ENCODE results near the gene DRAP1.

Gene DRAP1, protein sequence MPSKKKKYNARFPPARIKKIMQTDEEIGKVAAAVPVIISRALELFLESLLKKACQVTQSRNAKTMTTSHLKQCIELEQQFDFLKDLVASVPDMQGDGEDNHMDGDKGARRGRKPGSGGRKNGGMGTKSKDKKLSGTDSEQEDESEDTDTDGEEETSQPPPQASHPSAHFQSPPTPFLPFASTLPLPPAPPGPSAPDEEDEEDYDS

GRCh38 chr11:65919141-65919572, at the start of gene DRAP1:
Gene DRAP1, plus strand, starts transcription at chr11:65919426. Its CDS starts 76 bp downstream, at chr11:65919502.
- DNase-seq, result peak; percentile 99

DNA sequence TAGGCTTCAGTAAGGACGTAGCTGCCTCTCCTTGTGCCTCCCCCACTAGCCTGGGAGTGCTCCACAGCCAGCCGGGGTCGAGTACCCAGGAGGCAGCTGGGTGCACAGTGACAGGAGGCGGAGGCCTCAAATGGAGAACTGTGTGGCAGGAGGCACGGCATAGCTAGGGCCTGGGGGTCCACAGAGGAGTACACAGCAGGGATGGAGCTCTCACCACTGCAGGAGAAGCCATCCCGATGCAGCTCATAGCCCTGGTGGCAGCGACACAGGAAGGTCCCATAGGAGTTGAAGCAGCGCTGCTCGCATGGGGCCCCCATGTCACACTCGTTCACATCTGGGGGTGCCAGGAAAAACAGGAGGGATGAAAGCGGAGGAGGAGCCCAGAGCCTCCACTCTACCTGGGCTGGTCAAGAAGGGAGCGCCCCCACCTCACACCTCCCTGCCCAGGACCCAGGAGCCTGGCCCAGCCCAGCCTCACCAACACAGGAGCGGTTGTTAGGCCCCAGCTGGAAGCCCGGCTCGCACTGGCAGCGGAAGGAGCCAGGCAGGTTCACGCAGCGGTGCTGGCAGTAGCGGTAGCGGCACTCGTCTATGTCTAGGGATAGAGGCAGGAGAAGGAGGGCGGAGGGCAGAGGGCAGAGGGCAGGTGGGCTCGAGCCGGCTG, 49.5 kb upstream of the DRAP1 start:
- DNase-seq, result no peak

DNA sequence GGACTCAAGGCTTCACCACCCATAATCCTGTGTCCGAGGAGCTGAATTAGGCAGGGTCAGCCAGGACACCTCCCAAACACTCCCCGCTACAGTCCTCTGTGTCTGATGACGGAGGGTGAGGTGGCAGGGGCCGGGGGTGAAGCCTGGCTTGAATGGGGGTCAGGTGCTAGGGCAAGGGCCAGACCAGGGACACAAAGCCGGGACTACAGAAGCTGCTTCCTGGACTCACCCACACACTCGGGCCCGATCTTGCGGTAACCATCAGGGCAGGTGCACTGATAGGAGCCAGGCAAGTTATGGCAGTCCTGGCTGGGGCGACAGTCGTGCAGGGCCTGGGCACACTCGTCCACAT, 48.9 kb upstream of the DRAP1 start:
- no peak for DNase-seq

- DNase-seq, result no peak
Observed at GRCh38 chr11:65870706-65871681, 48.2 kb upstream of the DRAP1 start.

DNA sequence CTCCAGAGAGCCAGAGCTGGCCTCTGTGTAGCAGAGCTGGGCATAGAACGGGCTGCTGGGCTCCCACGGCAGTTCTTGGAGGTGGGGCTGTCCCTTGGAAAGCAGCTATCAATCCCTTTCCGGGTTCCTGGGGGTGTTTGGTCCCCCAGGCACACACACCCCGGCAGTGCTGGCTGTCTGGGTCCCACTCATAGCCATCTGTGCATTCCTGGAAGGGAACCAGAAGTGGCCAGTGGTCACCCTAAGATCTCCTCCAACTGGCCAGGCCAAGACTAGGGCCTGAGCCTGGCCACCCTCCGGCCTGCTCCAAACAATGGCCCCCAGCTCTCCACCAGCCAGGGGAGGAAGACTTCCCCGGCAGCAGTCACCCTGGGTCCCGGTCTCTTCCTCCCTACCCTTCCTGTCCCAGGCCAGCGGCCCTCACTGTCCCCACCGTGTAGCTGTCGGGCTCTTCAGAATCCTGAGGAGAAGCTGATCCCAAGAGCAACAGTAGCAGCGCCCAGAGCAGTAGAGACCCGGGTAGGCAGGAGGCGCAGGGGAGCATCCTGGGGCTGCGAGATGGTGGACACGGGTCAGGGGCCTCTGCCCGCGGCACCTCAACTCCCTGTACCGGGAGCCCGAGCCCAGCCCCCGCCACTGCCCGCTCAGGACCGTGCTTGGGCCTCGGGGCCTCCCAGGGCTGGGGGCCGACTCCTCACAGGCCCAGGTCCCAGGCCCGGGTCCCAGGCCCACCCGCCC, 47.2 kb upstream of the DRAP1 start:
- DNase-seq, result no peak

- no peak for DNase-seq
Observed at GRCh38 chr11:65872586-65873317, 46.5 kb upstream of the DRAP1 start, which contains the start of gene EFEMP2. Gene EFEMP2, minus strand, starts transcription at chr11:65872800. Its CDS starts 446 bp downstream, at chr11:65872354.

GRCh38 chr11:65873318-65874156, 45.7 kb upstream of the DRAP1 start:
- peak; percentile 97 for DNase-seq

- no peak for DNase-seq
Observed at GRCh38 chr11:65879617-65880016, 39.6 kb upstream of the DRAP1 start, which contains the start of gene CTSW. Gene CTSW, plus strand, starts transcription at chr11:65879837. Its CDS starts 18 bp downstream, at chr11:65879855.

DNA sequence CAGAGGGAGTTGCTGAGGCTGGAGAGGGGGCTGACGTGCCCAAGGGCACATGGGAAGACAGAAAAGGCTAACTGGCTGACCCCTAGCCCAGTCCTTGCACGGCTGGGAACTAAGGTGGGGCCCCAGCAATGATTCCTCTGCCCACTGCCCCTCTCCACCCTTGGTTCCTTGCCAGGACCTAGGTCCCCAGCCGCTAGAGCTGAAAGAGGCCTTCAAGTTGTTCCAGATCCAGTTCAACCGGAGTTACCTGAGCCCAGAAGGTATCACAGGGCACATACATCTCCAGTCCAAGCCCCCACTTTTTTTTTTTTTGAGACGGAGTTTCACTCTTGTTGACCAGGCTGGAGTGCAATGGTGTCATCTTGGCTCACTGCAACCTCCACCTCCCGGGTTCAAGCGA, 39.2 kb upstream of the DRAP1 start:
- no peak for DNase-seq

- no peak for DNase-seq
Observed at GRCh38 chr11:65880844-65881421, 38.3 kb upstream of the DRAP1 start.

DNA sequence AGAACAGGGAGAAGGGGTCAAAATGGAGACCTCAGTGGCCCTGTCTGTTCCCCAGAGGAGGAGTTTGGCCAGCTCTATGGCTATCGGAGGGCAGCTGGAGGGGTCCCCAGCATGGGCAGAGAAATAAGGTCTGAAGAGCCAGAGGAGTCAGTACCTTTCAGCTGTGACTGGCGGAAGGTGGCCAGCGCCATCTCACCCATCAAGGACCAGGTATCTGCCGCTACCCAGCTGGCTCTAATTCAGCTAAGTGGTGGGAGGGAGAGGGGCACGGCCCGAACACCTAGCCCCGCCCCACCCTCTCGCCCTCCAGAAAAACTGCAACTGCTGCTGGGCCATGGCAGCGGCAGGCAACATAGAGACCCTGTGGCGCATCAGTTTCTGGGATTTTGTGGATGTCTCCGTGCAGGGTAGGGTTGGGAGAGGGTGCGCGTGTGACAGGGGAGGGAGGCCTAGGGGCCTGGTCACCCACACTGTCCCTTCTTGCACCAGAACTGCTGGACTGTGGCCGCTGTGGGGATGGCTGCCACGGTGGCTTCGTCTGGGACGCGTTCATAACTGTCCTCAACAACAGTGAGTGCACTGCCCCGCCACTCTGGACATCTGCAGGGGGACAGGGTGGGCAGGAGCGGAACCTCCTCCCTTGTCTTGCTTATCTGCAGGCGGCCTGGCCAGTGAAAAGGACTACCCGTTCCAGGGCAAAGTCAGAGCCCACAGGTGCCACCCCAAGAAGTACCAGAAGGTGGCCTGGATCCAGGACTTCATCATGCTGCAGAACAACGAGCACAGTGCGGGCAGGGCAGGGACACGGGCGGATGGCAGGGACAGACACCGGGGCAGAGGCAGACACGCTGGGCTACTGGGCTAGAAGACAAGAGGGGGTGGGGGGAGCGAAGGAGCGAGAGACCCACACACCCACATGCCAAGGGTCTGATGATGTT, 36.8 kb upstream of the DRAP1 start:
- no peak for DNase-seq

DNA sequence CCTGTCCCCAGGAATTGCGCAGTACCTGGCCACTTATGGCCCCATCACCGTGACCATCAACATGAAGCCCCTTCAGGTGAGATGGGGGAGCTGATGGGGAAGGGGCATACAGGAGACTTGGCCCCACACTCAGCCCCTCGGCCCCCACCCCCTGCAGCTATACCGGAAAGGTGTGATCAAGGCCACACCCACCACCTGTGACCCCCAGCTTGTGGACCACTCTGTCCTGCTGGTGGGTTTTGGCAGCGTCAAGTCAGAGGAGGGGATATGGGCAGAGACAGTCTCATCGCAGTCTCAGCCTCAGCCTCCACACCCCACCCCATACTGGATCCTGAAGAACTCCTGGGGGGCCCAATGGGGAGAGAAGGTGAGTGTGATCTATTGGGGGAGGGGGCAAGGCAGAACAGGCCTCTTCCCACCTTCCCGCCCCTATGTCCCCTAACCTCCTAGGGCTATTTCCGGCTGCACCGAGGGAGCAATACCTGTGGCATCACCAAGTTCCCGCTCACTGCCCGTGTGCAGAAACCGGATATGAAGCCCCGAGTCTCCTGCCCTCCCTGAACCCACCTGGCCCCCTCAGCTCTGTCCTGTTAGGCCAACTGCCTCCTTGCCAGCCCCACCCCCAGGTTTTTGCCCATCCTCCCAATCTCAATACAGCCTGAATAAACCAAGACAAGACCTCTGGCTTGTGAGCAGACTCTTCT, 36.0 kb upstream of the DRAP1 start:
- DNase-seq, result no peak

DNA sequence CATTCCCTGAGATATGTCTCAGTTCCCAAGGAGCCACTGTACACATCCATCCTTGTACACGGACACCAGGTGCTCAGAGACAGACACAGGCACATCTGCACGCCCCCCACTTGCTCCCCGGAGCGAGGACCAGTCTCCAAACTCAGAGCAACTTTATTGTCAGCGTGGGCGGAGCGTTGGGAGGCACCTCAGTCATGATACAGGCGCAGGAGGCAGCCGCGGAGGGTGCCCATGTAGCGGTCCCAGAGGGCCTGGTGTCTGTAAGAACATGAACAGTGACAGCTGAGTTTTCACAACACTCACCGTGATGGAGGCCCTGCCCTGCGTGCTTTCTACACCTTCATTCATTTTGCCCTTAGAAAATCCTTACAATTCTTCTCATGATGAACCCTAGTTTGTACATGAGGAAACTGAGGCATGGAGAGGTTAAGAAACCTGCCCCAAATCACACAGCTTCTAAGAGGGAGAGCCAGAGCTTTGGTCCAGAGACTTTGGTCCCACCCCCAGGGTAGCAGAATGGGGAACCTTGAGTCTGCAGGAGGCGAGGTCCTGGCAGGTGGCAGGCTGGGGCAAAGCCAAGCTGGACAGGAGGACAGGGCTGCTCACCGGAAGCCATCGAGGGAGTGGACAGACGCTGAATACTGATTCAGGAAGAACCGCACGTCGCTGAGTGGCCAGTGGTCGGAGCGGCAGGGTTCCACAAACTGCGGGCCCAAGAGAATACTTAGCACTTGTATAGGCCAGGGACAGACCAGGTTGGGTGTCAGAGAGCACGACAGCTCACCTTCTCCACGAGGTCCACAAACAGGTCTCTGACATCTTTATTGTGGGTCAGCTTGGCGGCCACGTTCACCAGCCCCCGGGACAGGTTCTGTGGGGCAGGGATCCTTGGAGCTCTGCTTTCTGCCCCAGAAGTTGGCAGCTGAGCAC, 35.2 kb upstream of the DRAP1 start:
- no peak for DNase-seq

- peak; percentile 80 for DNase-seq
Observed at GRCh38 chr11:65884716-65885092, 34.5 kb upstream of the DRAP1 start.

DNA sequence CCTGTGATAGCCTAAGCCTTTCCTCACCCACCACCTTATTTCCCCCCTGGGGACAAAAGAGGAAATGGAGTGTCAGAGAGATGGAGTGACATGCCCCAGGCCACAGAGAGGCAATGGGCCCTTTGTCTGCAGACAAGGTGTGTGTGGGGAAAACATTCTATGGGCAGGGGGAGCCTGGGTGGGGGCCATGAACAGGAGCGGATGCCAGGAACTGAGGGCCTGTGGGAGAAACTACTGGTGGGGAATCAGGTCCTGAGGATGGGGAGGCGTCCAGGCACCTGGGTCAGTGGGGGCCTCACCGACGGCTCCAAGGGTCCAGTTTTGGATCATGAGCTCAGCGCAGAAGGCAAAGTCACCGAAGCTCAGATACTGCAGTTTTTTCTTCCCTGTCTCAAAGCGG, 34.0 kb upstream of the DRAP1 start:
- no peak for DNase-seq

DNA sequence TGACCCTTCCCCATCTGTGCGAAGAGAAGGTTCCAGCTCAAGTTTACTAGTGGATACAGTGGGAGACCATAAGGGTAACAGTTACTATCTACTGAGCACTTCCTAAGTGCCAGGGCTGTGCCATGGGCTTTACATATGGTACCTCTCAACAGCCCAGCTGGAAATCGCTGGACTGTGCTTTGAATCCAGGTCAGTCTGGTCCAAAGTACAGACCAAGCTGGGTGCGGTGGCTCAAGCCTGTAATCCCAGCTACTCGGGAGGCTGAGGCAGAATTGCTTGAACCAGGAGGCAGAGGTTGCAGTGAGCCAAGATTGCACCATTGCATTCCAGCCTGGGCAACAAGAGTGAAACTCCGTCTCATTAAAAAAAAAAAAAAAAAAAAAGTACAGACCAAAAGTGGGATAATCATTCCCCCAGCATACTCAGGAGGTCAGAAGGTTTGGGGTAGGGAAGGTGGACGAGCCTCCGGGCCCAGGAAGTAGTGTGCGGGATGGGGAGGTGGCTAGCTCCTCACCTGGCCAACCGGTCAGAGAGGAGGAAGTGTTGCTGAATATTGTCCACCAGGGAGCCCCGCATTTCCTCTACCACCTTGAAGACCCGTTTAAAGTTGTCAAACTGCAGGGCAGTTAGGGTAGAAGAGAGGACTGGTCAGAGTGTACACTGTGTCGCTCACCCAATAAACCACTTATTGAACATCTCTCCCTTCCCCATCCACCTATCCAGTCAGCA, 33.3 kb upstream of the DRAP1 start:
- DNase-seq, result no peak

Measured in activated CD4-positive, alpha-beta T cell treated with anti-CD3 and anti-CD28 coated beads, Interleukin-2, amount 50 U/mL, for 1 hour (primary cell).